Cardiac muscle cell (in vitro differentiated cells and primary cell): ENCODE measurements around the gene RAPGEF4. TPM values are rescaled to one million over a fixed set of nuclear protein-coding genes. Genes with fewer than 3 reads are reported as not detected.
A peak's percentile ranks its signal among the peaks of the same experiment; 100 is the strongest.
"Not testable (repeated sequence)": the region's sequence is repeated elsewhere in the genome, so short reads cannot be mapped to it uniquely, and the experiment has no call there.

Experiments
- DNase-seq, 2 donors: peaks; one replicate each; pipeline versions ENCODE4 v3.0.0 to v3.0.0-alpha.2; 2010 to 2017; ENCODE audit warnings: low read depth in 1 of 2, low spot score in 1 of 2
- H3K27ac ChIP-seq: fragments of 200-600 bp; sonication (generic); 2 replicates; pipeline ENCODE4 v1.5.1; 2016
- H3K27me3 ChIP-seq: fragments of 200-600 bp; sonication (generic); 2 replicates; pipeline ENCODE4 v1.6.0; 2016; ENCODE audit warnings: control low read depth
- H3K36me3 ChIP-seq: fragments of 200-600 bp; sonication (generic); 2 replicates; pipeline ENCODE4 v1.5.1; 2016; ENCODE audit warnings: control low read depth
- H3K4me1 ChIP-seq: fragments of 200-600 bp; sonication (generic); 2 replicates; pipeline ENCODE4 v1.8.1; 2017; ENCODE audit warnings: low read depth, mild to moderate bottlenecking, mixed run types
- H3K4me3 ChIP-seq: fragments of 200-600 bp; sonication (generic); 2 replicates; pipeline ENCODE4 v1.5.1; 2016; ENCODE audit warnings: mild to moderate bottlenecking
- H3K9me3 ChIP-seq: fragments of 200-600 bp; sonication (generic); 2 replicates; pipeline ENCODE4 v1.5.1; 2017; ENCODE audit warnings: low read depth, mild to moderate bottlenecking, control low read depth
- polyA plus RNA-seq: library from polyadenylated mRNA; unstranded; fragments of >200 nt; fragmentation: Nextera tagmentation; extraction: Ambion mirVana; gene quantifications from 2 replicates; pipeline ENCODE4 v1.2.1, GENCODE V29; 2016
- total RNA-seq: library from RNA; depleted of rRNA; stranded (reverse); fragments of >200 nt; gene quantifications from 2 replicates; pipeline ENCODE4 v1.2.3, GENCODE V29; 2016
- TF ChIP-seq, protein P1 (sequence below): IDR thresholded peaks from 2 replicates; pipeline ENCODE4 v1.5.1; 2012; ENCODE audit warnings: low read depth, mild to moderate bottlenecking, low read length

The RAPGEF4 gene
- total and polyA plus RNA-seq, 2 experiments from 2014 or later: 5.3 to 21.2 TPM

DNA sequence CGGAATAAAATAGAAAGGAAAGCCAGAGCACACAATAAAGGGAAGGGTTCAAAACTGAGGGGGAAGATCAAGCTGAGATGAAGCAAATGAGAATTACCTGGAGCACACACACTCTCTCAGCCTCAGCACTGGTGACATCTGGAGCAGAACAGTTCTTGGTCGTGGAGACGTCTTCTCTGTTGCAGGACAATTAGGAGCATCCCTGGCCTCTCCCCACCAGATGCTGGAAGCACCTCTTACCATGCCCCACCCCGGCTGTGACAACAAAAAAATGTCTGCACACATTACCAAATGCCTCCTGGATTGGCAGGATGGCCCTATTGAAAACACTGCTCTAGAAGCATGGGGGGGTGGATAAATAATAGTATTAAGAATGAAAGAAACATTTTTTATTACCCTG, 296.4 kb downstream of the RAPGEF4 start:
- no peak overlapping the region for H3K27ac ChIP-seq
- TF ChIP-seq, protein P1, sequence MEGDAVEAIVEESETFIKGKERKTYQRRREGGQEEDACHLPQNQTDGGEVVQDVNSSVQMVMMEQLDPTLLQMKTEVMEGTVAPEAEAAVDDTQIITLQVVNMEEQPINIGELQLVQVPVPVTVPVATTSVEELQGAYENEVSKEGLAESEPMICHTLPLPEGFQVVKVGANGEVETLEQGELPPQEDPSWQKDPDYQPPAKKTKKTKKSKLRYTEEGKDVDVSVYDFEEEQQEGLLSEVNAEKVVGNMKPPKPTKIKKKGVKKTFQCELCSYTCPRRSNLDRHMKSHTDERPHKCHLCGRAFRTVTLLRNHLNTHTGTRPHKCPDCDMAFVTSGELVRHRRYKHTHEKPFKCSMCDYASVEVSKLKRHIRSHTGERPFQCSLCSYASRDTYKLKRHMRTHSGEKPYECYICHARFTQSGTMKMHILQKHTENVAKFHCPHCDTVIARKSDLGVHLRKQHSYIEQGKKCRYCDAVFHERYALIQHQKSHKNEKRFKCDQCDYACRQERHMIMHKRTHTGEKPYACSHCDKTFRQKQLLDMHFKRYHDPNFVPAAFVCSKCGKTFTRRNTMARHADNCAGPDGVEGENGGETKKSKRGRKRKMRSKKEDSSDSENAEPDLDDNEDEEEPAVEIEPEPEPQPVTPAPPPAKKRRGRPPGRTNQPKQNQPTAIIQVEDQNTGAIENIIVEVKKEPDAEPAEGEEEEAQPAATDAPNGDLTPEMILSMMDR: no peak
- no peaks in the 10 kb centered on the region for H3K27me3 ChIP-seq
- DNase-seq: no peak
- H3K9me3 ChIP-seq: no peaks in the 10 kb centered on the region
- no peak overlapping the region for H3K4me3 ChIP-seq
- peaks cover 29% of the 10 kb centered on the region for H3K4me1 ChIP-seq
- H3K36me3 ChIP-seq: no peaks in the 10 kb centered on the region

DNA sequence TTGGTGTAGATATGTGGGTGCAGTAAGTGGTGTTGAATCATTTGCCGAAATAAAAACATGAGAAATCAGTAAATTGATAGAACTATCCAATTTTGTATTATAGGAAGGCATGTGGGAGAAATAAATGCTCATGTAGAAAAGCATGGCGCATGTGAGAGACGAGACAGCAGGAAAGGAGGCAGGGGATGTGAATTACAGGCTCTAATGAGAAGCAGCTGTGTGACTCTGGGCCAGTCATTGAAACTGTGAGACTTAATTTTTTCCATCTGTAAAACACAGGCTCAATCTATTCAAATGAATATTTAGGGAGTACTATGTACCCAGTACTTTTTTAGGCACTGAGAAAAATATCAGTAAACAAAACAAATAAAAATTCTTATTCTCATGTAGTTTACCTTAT, 297.4 kb downstream of the RAPGEF4 start:
- H3K4me1 ChIP-seq: peaks cover 30% of the 10 kb centered on the region
- no peak overlapping the region for H3K27ac ChIP-seq
- H3K4me3 ChIP-seq: no peak overlapping the region
- H3K27me3 ChIP-seq: no peaks in the 10 kb centered on the region
- DNase-seq: no peak
- H3K36me3 ChIP-seq: no peaks in the 10 kb centered on the region
- no peaks in the 10 kb centered on the region for H3K9me3 ChIP-seq
- TF ChIP-seq, protein P1: no peak

- TF ChIP-seq, protein P1: no peak
- Histone ChIP-seq H3K4me3 (no peak overlapping the region), H3K27ac (no peak overlapping the region), H3K36me3 (no peaks in the 10 kb centered on the region), H3K9me3 (no peaks in the 10 kb centered on the region), H3K4me1 (peaks cover 21% of the 10 kb centered on the region), H3K27me3 (no peaks in the 10 kb centered on the region)
- no peak for DNase-seq
These were observed 298.5 kb downstream of the RAPGEF4 start for GRCh38 chr2:173034143-173034542.

DNA sequence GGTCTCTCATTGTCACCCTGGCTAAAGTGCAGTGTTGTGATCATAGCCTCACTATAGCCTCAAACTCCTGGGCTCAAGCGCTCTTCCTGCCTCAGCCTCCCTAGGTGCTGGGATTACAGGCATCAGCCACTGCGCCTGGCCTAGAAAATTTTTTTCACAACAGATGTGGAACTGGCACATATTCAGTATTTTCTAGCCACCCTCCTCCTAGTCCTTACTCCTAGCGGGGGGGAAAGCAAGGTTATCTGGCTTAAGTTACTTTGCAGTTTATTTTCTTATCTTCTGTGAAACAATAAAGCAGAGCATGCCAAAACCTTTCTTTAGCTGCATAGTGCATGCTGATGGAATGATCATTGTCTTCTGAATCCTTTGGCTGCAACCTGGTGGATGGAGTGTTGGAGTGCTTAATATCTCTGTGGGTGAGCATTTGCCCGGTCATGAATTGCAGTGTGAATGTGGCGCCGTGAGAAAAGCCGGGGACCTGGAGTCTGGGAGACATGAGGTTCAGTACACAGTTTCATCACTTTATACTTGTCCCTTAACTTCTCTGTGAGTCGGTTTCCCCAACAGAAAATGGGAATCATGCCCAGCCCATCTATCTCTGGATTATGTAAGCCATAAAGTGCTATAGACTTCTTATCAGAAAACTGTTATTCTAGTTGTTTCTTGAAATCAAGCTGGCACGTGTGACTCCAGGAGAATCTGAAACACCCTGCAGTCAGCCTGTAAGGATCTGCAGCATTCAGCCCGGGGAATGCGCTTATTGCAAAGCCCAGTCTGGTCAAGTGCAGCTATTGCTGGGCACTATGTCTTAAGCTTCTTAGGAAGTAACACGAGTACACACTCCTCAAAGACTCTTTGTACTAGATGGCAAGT, 301.8 kb downstream of the RAPGEF4 start:
- peak; percentile 28 to 83 for DNase-seq
- Histone ChIP-seq H3K36me3 (no peaks in the 10 kb centered on the region), H3K27ac (no peak overlapping the region)

DNA sequence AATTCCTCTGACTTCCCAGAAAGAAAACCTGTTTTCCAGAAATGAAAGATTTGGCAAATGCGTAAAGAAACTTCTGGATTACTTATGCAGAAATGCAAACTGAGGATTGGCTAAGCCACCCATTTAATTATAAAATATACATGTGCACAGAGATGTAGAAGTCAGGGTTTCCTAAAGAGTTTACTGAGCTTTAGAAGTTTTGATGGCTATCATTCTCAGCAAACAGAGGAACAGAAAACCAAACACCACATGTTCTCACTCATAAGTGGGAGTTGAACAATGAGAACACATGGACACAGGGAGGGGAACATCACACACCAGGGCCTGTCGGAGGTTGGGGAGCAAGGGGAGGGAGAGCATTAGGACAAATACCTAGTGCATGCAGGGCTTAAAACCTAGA, 302.6 kb downstream of the RAPGEF4 start:
- not testable (repeated sequence) for H3K27me3 ChIP-seq, DNase-seq, H3K9me3 ChIP-seq, H3K27ac ChIP-seq, H3K36me3 ChIP-seq, H3K4me3 ChIP-seq
- peaks cover 17% of the 10 kb centered on the region for H3K4me1 ChIP-seq

More for the DNA sequence above, 301.8 kb downstream of the RAPGEF4 start:
- Histone ChIP-seq H3K27me3 (no peaks in the 10 kb centered on the region), H3K9me3 (no peaks in the 10 kb centered on the region), H3K4me3 (no peak overlapping the region), H3K4me1 (peaks cover 17% of the 10 kb centered on the region)
- TF ChIP-seq, protein P1: no peak

DNA sequence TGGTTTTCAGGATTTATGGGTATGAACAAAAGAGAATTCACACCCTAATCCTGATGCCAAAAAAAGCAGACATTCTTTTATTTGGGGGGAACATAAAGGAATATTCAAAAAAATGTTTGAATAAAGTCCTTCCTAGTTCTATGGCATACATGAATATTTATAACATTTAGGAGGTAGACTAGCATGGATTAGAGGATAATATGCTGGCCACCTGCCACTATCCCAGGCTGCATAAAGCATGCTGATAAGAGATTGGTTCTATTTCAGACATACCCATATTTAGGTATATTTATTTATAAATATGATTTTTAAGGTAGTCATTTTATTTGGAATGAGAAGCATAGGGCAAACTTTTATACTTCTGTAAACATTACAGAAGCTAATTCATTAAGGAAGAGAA, 305.1 kb downstream of the RAPGEF4 start:
- no peaks in the 10 kb centered on the region for H3K9me3 ChIP-seq
- TF ChIP-seq, protein P1: no peak
- no peak overlapping the region for H3K27ac ChIP-seq
- no peaks in the 10 kb centered on the region for H3K36me3 ChIP-seq
- H3K27me3 ChIP-seq: no peaks in the 10 kb centered on the region
- H3K4me3 ChIP-seq: no peak overlapping the region
- peaks cover 26% of the 10 kb centered on the region for H3K4me1 ChIP-seq
- no peak for DNase-seq
